Chondrocyte (in vitro differentiated cells): ENCODE data around the gene TMEM184A. TPM values are rescaled to one million over a fixed set of nuclear protein-coding genes. Genes with fewer than 3 reads are reported as not detected.

Experiments
- DNase-seq: peaks from one replicate; pipeline ENCODE4 v3.0.0; 2021; ENCODE audit warnings: mixed read lengths, low spot score
- H3K27ac Mint-ChIP-seq: one replicate; pipeline ENCODE4 v1.8.0; 2021; ENCODE audit warnings: mild to moderate bottlenecking, moderate library complexity, mixed read lengths; ENCODE audit not compliant: unreplicated experiment
- H3K27me3 Mint-ChIP-seq: 2 replicates; pipeline ENCODE4 v1.8.0; 2021; ENCODE audit warnings: low read depth, mixed read lengths
- H3K36me3 Mint-ChIP-seq: 2 replicates; pipeline ENCODE4 v1.8.0; 2021; ENCODE audit warnings: low read depth, mixed read lengths
- H3K4me1 Mint-ChIP-seq: 2 replicates; pipeline ENCODE4 v1.8.0; 2021; ENCODE audit warnings: low read depth, mild to moderate bottlenecking, mixed read lengths
- H3K4me3 Mint-ChIP-seq: one replicate; pipeline ENCODE4 v1.8.0; 2021; ENCODE audit warnings: mild to moderate bottlenecking, moderate library complexity, mixed read lengths; ENCODE audit not compliant: unreplicated experiment
- H3K9me3 Mint-ChIP-seq: 2 replicates; pipeline ENCODE4 v1.8.0; 2021; ENCODE audit warnings: low read depth, mixed read lengths
- total RNA-seq: library from RNA; stranded (reverse); gene quantifications from 3 replicates; pipeline ENCODE4 v1.2.1, GENCODE V29; 2021
- TF ChIP-seq, protein P1 (sequence below): fragments of 200-600 bp; sonication (generic); IDR thresholded peaks from 2 replicates; pipeline ENCODE4 v1.5.0; 2021; ENCODE audit warnings: antibody characterized with exemption, mild to moderate bottlenecking, moderate library complexity

TMEM184A gene
- total RNA-seq, 1 donor from 2014 or later: 0.07 TPM

DNA sequence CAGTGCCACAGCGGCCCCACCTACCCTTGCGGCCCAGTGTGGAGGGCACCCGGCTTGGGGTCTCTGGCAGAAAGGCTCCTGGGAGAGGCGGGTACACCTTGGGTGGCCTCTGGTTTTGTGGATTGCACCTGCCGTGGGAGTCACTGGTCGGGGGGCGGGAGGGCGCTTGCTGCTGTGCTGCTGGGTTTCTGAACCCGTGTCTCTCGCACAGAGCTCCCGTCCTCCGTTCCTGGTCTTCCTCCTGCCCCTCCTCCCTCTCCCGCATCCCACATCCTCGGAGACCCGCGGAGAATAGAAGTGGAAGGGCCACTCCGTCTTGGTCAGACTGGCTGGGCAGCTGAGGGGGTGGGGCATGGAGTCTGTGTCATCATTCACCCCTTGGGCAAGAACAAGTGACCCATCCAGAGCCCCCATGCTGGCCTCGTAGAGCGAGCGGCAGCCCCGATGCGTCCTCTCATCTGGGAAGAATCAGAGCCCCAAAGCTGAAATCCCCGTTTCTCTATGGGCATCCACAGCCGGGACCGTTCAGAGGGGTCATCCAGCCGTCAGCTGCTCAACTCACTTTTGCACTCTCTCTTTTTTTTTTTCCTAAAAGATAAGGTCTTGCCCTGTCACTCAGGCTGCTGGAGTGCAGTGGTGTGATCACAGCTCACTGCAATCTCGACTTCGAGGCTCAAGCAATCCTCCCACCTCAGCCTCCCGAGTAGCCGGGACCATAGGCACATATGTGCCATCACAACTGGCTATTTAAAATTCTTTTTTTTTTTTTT, 21.5 kb downstream of the TMEM184A start:
- TF ChIP-seq, protein P1, sequence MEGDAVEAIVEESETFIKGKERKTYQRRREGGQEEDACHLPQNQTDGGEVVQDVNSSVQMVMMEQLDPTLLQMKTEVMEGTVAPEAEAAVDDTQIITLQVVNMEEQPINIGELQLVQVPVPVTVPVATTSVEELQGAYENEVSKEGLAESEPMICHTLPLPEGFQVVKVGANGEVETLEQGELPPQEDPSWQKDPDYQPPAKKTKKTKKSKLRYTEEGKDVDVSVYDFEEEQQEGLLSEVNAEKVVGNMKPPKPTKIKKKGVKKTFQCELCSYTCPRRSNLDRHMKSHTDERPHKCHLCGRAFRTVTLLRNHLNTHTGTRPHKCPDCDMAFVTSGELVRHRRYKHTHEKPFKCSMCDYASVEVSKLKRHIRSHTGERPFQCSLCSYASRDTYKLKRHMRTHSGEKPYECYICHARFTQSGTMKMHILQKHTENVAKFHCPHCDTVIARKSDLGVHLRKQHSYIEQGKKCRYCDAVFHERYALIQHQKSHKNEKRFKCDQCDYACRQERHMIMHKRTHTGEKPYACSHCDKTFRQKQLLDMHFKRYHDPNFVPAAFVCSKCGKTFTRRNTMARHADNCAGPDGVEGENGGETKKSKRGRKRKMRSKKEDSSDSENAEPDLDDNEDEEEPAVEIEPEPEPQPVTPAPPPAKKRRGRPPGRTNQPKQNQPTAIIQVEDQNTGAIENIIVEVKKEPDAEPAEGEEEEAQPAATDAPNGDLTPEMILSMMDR: no peak
- H3K4me3 Mint-ChIP-seq: no peak overlapping the region
- H3K9me3 Mint-ChIP-seq: no peaks in the 10 kb centered on the region
- H3K27ac Mint-ChIP-seq: peak overlapping the region; percentile 98
- H3K4me1 Mint-ChIP-seq: peaks cover 51% of the 10 kb centered on the region
- DNase-seq: no peak
- no peaks in the 10 kb centered on the region for H3K27me3 Mint-ChIP-seq
- H3K36me3 Mint-ChIP-seq: no peaks in the 10 kb centered on the region

DNA sequence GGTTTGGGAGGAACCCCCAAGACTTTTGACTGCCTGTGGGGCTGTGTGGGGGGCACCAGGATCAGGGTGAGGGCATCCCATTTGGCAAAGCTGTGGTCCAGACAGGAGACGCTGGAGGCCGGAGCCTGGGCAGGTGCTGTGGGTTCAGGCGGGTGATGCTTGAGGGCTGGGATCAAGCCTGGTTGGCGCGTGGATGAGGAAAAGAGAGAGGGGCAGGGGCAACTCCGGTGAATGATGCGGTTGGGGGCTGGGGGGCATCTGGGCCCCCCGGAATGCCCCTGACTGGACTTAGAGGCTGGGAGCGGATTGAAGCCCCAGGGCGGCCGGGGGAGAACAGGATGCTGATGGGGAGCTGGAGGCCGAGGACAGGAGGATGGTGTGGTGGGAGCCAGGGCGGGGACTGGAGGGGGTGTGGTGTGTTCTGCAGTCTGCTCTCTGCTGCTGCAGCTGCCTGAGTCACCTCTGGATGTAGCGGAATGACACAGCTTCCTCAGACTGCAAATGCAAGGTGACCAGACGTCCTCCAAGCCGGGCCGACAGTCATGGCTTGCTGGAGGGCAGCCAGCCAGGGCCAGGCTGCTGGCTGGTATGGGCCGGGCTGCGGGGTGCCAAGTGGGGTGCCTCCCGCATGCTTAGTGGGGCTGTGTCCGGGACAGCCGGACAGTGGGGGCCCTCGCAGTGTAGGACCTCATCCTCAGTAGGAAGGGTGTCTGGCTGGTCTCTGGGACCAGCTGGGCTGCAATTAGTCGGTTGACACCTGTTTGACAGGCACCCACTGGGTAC, 22.3 kb downstream of the TMEM184A start:
- peak overlapping the region; percentile 98 for H3K27ac Mint-ChIP-seq
- peaks cover 48% of the 10 kb centered on the region for H3K4me1 Mint-ChIP-seq
- peak overlapping the region; percentile 77 for H3K4me3 Mint-ChIP-seq
- DNase-seq: no peak
- TF ChIP-seq, protein P1: no peak
- H3K36me3 Mint-ChIP-seq: no peaks in the 10 kb centered on the region
- H3K9me3 Mint-ChIP-seq: no peaks in the 10 kb centered on the region
- H3K27me3 Mint-ChIP-seq: no peaks in the 10 kb centered on the region

DNA sequence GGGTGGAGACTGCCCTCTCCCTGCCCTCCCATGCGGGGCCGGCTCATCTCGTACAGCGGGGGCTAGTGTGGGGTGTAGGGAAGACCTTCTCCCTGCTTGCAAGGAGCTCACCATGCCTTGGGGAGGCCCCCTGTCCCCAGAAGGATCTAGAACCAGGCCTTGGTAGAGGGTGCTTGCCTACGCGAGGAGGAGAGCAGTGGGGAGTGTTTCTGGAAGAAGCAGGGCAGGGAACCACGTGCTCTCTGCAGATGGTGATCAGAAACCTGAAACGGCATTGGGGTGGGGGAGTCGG, 22.8 kb downstream of the TMEM184A start:
- Mint-ChIP-seq H3K4me1 (peaks cover 48% of the 10 kb centered on the region), H3K27ac (peak overlapping the region; percentile 98), H3K9me3 (no peaks in the 10 kb centered on the region), H3K36me3 (no peaks in the 10 kb centered on the region), H3K27me3 (no peaks in the 10 kb centered on the region), H3K4me3 (peak overlapping the region; percentile 77)
- TF ChIP-seq, protein P1: no peak
- DNase-seq: no peak

DNA sequence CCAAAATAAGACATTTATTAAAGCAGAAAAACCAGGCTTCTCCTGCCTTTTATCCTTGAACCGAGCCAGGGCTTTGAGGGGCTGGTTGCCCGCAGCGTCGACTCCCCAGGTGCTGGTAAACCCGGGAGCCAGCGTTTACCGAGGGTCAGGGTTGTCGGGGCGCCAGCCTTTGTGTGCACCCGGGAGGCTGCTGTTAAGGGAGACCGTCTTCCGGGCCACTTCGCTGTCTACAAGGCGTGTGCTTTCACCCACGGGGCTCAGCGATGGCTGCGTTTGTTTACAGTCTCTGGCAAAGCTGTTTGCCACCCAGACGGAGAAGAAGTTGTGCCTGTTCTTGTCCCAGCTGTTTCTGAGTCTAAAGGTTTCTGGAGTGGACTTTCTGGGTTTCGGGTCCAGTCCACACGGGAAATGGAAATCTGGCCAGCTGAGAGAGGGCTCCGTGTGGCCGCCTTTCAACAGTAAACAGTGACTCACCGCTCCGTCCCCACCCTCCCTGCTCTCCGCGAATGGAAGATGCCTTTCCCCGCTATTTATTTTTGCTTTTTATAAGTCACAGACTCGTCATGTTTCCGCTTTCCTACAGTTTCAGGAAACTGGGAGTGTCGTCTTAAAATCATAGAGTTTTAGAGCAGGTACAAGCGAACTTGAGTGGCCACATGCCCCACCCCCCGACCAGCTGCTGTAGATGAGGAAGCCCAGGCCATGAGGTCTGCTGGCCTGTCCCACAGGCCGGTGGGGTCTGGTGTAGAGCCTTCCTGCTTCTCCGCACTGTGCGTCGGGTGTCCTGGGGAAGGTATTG, 23.4 kb downstream of the TMEM184A start:
- Mint-ChIP-seq H3K4me3 (peak overlapping the region; percentile 77), H3K36me3 (no peaks in the 10 kb centered on the region), H3K27me3 (no peaks in the 10 kb centered on the region), H3K9me3 (no peaks in the 10 kb centered on the region), H3K4me1 (peaks cover 44% of the 10 kb centered on the region), H3K27ac (peak overlapping the region; percentile 98)
- TF ChIP-seq, protein P1: no peak
- DNase-seq: no peak

DNA sequence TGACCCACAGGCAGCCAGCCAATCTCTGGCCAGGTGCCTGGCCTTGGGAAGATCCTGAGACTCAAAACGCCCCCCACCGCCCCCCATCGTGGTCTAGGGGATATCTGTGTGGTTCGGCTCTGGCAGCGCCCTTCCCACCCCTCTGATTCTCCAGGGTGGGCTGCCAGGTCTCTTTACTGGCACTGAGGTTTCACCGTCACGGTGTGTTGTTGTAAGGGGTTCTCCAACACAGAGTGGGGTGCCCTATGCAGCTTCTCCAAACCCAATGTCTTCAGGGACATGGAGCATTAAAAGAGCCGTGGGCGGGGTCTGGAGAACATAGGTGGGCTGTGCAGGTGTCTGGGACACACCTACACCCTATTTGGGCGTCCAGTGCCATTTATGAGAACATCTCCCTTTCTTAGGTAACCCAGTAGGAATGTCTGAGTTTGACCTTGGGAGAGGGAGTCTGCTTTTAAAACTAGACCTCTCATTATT, 24.0 kb downstream of the TMEM184A start:
- no peaks in the 10 kb centered on the region for H3K36me3 Mint-ChIP-seq
- H3K4me1 Mint-ChIP-seq: peaks cover 43% of the 10 kb centered on the region
- TF ChIP-seq, protein P1: no peak
- H3K9me3 Mint-ChIP-seq: no peaks in the 10 kb centered on the region
- DNase-seq: no peak
- no peaks in the 10 kb centered on the region for H3K27me3 Mint-ChIP-seq
- peak overlapping the region; percentile 98 for H3K27ac Mint-ChIP-seq
- peak overlapping the region; percentile 77 for H3K4me3 Mint-ChIP-seq
